Lung (tissue), 16 donors: ENCODE measurements around the gene CHRNA9. TPM values are rescaled to one million over a fixed set of nuclear protein-coding genes. Genes with fewer than 3 reads are reported as not detected.
A peak's percentile ranks its signal among the peaks of the same experiment; 100 is the strongest.

Experiments
- ATAC-seq: fragments of 200-7000 bp; cut with Tn5 transposase; one replicate; pipeline ENCODE4 v1.9.1; 2020; ENCODE audit warnings: moderate number of reproducible peaks; ENCODE audit not compliant: insufficient read depth, low FRiP score
- DNase-seq, 3 donors: peaks; one replicate each; pipeline ENCODE4 v3.0.0-alpha.2; 2013 to 2017
- H3K27ac ChIP-seq, 2 donors: one replicate each; pipeline ENCODE4 v1.5.1; 2013; ENCODE audit warnings: mild to moderate bottlenecking in 2 of 2, moderate library complexity in 2 of 2, control low read depth in 1 of 2, inconsistent platforms in 1 of 2, low read depth in 1 of 2, low read length in 1 of 2
- H3K27me3 ChIP-seq, 3 donors: one replicate each; pipeline ENCODE4 v1.5.1; 2013; ENCODE audit warnings: low read length in 2 of 3; ENCODE audit not compliant: control insufficient read depth in 3 of 3, insufficient read depth in 3 of 3
- H3K36me3 ChIP-seq, 4 donors: one replicate each; pipeline ENCODE4 v1.5.1; 2013; ENCODE audit warnings: low read length in 4 of 4, mild to moderate bottlenecking in 1 of 4, moderate library complexity in 1 of 4; ENCODE audit not compliant: control insufficient read depth in 4 of 4, insufficient read depth in 4 of 4
- H3K4me1 ChIP-seq, 5 donors: one replicate each; pipeline ENCODE4 v1.5.1; 2013; ENCODE audit warnings: low read length in 5 of 5, mild to moderate bottlenecking in 2 of 5, moderate library complexity in 1 of 5; ENCODE audit not compliant: control insufficient read depth in 5 of 5, insufficient read depth in 5 of 5
- H3K4me3 ChIP-seq: one replicate; pipeline ENCODE4 v1.5.1; 2013; ENCODE audit warnings: mild to moderate bottlenecking, control low read depth, moderate library complexity
- H3K9ac ChIP-seq, 2 donors: one replicate each; pipeline ENCODE4 v1.5.1; 2013; ENCODE audit warnings: low read length in 2 of 2, control low read depth in 1 of 2; ENCODE audit not compliant: insufficient read depth in 1 of 2
- H3K9me3 ChIP-seq, 4 donors: one replicate each; pipeline ENCODE4 v1.5.1; 2013; ENCODE audit warnings: low read length in 3 of 4, mild to moderate bottlenecking in 1 of 4, moderate library complexity in 1 of 4; ENCODE audit not compliant: control insufficient read depth in 4 of 4, insufficient read depth in 3 of 4
- WGBS, 2 donors: extraction: QIAGEN DNeasy Blood & Tissue Kit; methylation state at CpG; one replicate each; pipeline ENCODE4 v1.1.7; 2013; 5-methylcytosine and 5-hydroxymethylcytosine counted together
- long read RNA-seq, 5 donors: transcript quantifications; one replicate each; lab custom pipeline, GENCODE V29; 2026
- polyA plus RNA-seq, 2 donors: library from polyadenylated mRNA; stranded (reverse); fragments of 200-250 nt; gene quantifications; one replicate each; pipeline ENCODE4 v1.2.1, GENCODE V29; 2013
- total RNA-seq, 2 donors: library from RNA; depleted of rRNA in 1 of 2; stranded (reverse); fragments of >200 nt in 1 of 2; gene quantifications; one replicate each; pipeline ENCODE4 v1.2.1, GENCODE V29; 2014 to 2021
- TF ChIP-seq, protein P1 (sequence below): IDR thresholded peaks from 2 replicates; pipeline ENCODE4 v1.5.1; 2012; ENCODE audit warnings: mild to moderate bottlenecking; ENCODE audit errors: control extremely low read depth, extremely low read depth
- donor health status: control.
- donor health status: control.
- donor health status: Bipolar disorder and iron deficiency.
- donor health status: healthy.
- donor health status: DM: yes; HTN: yes; CAD: no.

Gene CHRNA9, protein sequence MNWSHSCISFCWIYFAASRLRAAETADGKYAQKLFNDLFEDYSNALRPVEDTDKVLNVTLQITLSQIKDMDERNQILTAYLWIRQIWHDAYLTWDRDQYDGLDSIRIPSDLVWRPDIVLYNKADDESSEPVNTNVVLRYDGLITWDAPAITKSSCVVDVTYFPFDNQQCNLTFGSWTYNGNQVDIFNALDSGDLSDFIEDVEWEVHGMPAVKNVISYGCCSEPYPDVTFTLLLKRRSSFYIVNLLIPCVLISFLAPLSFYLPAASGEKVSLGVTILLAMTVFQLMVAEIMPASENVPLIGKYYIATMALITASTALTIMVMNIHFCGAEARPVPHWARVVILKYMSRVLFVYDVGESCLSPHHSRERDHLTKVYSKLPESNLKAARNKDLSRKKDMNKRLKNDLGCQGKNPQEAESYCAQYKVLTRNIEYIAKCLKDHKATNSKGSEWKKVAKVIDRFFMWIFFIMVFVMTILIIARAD
- total RNA-seq (under 1 TPM in 1 of 2 donors, not detected in 1; 0.09 TPM), polyA plus RNA-seq (not detected)
- long read RNA-seq, donor 1, result 0 reads
- long read RNA-seq, donor 2, result 0 reads
- long read RNA-seq, donor 3, result 0 reads
- long read RNA-seq, donor 4, result 0 reads
- long read RNA-seq, donor 5, result 0 reads

DNA sequence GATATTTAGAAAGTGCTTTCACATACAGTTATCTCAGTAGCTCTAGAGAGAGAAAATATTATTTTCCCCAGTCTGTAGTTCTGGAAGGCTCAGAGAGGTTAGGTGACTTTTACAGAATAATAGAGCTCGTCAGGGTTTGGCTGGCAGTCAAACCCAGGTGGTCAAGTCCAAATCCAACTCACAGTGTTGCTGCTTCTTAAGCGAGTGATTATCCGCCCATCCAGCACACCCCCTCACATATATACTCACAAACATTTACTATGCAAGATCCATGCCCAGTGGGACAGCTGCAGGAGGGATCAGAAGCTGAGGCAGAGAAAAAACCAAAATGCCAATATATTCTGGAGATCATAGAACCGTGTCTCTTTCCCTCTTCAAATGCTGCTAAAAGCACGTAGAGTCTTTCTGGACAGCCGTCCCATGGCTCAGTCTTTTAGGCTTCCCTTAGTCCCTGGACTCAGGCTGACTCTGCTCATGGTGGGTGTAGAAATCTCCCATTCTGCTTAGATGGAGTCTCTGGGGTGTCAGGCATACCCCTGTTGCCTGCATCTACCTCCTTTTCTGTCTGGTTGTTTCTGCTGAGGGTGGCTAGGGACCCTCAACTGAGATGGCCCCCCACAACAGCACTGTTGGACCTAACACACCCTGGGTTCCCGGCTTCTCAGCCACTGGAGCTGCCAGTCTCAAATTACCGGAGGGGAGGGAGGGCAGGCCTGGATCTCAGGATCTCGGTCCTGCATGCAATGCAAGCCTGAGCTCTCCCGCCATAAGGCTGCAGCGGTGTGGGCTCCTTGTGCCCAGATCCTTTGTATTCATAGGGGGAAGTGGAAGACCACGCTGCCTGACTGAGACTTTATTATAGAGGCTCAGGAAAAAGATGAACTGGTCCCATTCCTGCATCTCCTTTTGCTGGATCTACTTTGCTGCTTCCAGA lies at the start of gene CHRNA9:
TSS of gene CHRNA9 (plus strand) at position 743 of the 934 bp plus-strand sequence. CDS start at position 878, 135 bp downstream.
- H3K36me3 ChIP-seq, result no peaks in the 10 kb centered on the region
- H3K4me1 ChIP-seq, result peaks cover 0 to 5% (median 0%) of the 10 kb centered on the region in 5 donors
- no peak for ATAC-seq
- no peaks in the 10 kb centered on the region for H3K27me3 ChIP-seq
- DNase-seq, result peak in 1 of 3 donors; percentile 20
- TF ChIP-seq, protein P1, sequence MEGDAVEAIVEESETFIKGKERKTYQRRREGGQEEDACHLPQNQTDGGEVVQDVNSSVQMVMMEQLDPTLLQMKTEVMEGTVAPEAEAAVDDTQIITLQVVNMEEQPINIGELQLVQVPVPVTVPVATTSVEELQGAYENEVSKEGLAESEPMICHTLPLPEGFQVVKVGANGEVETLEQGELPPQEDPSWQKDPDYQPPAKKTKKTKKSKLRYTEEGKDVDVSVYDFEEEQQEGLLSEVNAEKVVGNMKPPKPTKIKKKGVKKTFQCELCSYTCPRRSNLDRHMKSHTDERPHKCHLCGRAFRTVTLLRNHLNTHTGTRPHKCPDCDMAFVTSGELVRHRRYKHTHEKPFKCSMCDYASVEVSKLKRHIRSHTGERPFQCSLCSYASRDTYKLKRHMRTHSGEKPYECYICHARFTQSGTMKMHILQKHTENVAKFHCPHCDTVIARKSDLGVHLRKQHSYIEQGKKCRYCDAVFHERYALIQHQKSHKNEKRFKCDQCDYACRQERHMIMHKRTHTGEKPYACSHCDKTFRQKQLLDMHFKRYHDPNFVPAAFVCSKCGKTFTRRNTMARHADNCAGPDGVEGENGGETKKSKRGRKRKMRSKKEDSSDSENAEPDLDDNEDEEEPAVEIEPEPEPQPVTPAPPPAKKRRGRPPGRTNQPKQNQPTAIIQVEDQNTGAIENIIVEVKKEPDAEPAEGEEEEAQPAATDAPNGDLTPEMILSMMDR, result no peak
- H3K4me3 ChIP-seq, result no peak within 1 kb of the TSS
- H3K27ac ChIP-seq, result no peak within 1 kb of the TSS
- H3K9ac ChIP-seq, result no peak within 1 kb of the TSS
- no peaks in the 10 kb centered on the region for H3K9me3 ChIP-seq
- WGBS, 2 donors, result 82 to 90% methylated on average over 12 of the region's 12 CpGs

DNA sequence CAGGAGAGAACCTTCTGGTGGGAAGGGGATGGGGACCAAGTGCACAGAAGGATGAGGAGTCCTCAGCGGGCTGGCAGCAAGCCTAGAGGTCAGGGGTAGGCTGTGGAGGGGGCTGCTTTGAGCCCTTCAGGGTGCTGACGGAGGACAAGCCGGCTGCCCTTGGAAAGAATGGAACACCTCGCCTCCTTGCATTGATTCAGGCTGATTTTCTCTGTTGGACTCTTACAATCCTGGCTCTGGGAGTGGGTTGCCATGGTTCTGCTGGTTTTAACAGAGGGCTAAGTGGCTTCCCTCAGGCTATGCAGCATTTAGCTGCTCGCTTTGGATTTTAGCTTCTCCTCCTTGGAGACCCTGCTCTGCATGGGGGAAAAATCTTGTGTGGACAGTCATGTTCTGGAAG lies 49.4 kb upstream of the CHRNA9 start:
- ATAC-seq (no peak), DNase-seq (no peak)
- Histone ChIP-seq H3K36me3 (no peaks in the 10 kb centered on the region), H3K4me3 (no peak overlapping the region), H3K27me3 (no peaks in the 10 kb centered on the region), H3K4me1 (no peaks in the 10 kb centered on the region), H3K9me3 (peaks cover 0 to 3% (median 0%) of the 10 kb centered on the region in 4 donors), H3K9ac (no peak overlapping the region), H3K27ac (no peak overlapping the region)
- WGBS, 2 donors, result 91 to 94% methylated on average over 5 of the region's 5 CpGs
- TF ChIP-seq, protein P1, result no peak

DNA sequence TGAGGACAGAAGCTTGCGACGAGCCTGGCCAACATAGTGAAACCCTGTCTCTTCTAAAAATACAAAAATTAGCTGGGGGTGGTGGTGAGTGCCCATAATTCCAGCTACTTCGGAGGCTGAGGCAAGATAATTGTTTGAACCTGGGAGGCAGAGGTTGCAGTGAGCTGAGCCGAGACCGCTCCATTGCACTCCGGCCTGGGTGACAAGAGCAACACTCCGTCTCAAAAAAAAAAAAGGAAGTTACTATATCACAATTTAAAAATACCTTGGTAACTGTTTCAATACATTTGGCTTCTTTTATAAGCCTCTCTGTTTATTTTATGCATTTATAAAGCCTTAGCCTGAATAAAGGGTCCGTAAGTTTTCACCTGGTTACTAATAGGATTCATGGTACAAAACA lies 46.6 kb upstream of the CHRNA9 start:
- WGBS, 2 donors, result 80 to 82% methylated on average over 8 of the region's 8 CpGs

More for the DNA sequence above, 46.6 kb upstream of the CHRNA9 start:
- no peak for DNase-seq
- H3K4me3 ChIP-seq, result no peak overlapping the region
- H3K27ac ChIP-seq, result no peak overlapping the region
- peaks cover 0 to 3% (median 0%) of the 10 kb centered on the region in 4 donors for H3K9me3 ChIP-seq
- no peak for ATAC-seq
- H3K36me3 ChIP-seq, result no peaks in the 10 kb centered on the region
- H3K9ac ChIP-seq, result no peak overlapping the region
- TF ChIP-seq, protein P1, result no peak
- no peaks in the 10 kb centered on the region for H3K27me3 ChIP-seq
- no peaks in the 10 kb centered on the region for H3K4me1 ChIP-seq
